ENCODE data around the gene GOLPH3L.

GRCh38 chr1:150706091-150706490 lies 9.1 kb upstream of the GOLPH3L start:
- TF ChIP-seq POLR2A (IDR thresholded peaks at IDR 0.05; ENCODE audit: low read length) (no peak), GATA1 (IDR thresholded peaks at IDR 0.05; ENCODE audit: low read depth, low read length) (no peak)

Measured in erythroblast (primary cell).